Aorta (tissue), 5 donors: ENCODE data around the gene TMPRSS9. TPM values are rescaled to one million over a fixed set of nuclear protein-coding genes. Genes with fewer than 3 reads are reported as not detected.

Experiments
- ATAC-seq: fragments of 200-7000 bp; cut with Tn5 transposase; one replicate; pipeline ENCODE4 v1.9.1; 2022; ENCODE audit warnings: moderate library complexity; ENCODE audit not compliant: low FRiP score
- DNase-seq, 2 donors: peaks; one replicate each; pipeline ENCODE4 v3.0.0-alpha.2; 2020
- H3K27ac ChIP-seq, 2 donors: one replicate each; pipeline ENCODE4 v1.5.1; 2013; ENCODE audit warnings: low read length in 2 of 2, mild to moderate bottlenecking in 2 of 2, moderate library complexity in 2 of 2, control low read depth in 1 of 2, inconsistent platforms in 1 of 2, low read depth in 1 of 2
- H3K27me3 ChIP-seq, 2 donors: one replicate each; pipeline ENCODE4 v1.6.1; 2013; ENCODE audit warnings: control low read depth in 1 of 2, low read length in 1 of 2, mild to moderate bottlenecking in 1 of 2, moderate library complexity in 1 of 2; ENCODE audit not compliant: insufficient read depth in 2 of 2, control insufficient read depth in 1 of 2
- H3K36me3 ChIP-seq, 2 donors: one replicate each; pipeline ENCODE4 v1.6.1; 2013; ENCODE audit warnings: control low read depth in 1 of 2, low read length in 1 of 2, mild to moderate bottlenecking in 1 of 2; ENCODE audit not compliant: insufficient read depth in 2 of 2, control insufficient read depth in 1 of 2
- H3K4me1 ChIP-seq, 2 donors: one replicate each; pipeline ENCODE4 v1.6.1; 2013; ENCODE audit warnings: low read length in 2 of 2, control low read depth in 1 of 2, mild to moderate bottlenecking in 1 of 2, moderate library complexity in 1 of 2; ENCODE audit not compliant: insufficient read depth in 2 of 2, control insufficient read depth in 1 of 2
- H3K4me3 ChIP-seq, 2 donors: one replicate each; pipeline ENCODE4 v1.5.1; 2013; ENCODE audit warnings: low read length in 2 of 2, control low read depth in 1 of 2, mild to moderate bottlenecking in 1 of 2
- H3K9me3 ChIP-seq: one replicate; pipeline ENCODE4 v1.6.1; 2013; ENCODE audit warnings: mild to moderate bottlenecking, low read length; ENCODE audit not compliant: control insufficient read depth
- WGBS, 2 donors: extraction: QIAGEN DNeasy Blood & Tissue Kit; methylation state at CpG; one replicate each; pipeline ENCODE4 v1.1.7; 2013; 5-methylcytosine and 5-hydroxymethylcytosine counted together
- intact Hi-C, 2 donors: fragments of 100-400 bp; cut with DNase I; formaldehyde crosslinking; loops; one replicate each; pipeline versions ENCODE4 v1.14.2 to v1.15.0; 2022
- polyA plus RNA-seq, 2 donors: library from polyadenylated mRNA; stranded (reverse); fragments of 200-250 nt; gene quantifications; one replicate each; pipeline ENCODE4 v1.2.3, GENCODE V29; 2013
- total RNA-seq, 2 donors: library from RNA; stranded (reverse); fragmentation: NEBNext Ultra II Directional; extraction: Animal tissue kit (Norgen Biotek cat#: 25700); gene quantifications; one replicate each; pipeline ENCODE4 v1.2.1, GENCODE V29; 2021
- donor health status: healthy with polysubstance abuse.
- donor health status: Bipolar disorder and iron deficiency.
- donor health status: DM: no; HTN: no; CAD: no.
- donor health status: DM: no; HTN: no; CAD: no.
- donor health status: DM: yes; HTN: yes; CAD: no.

The TMPRSS9 gene
- total and polyA plus RNA-seq, 4 donors = 0.23 to 0.27 TPM; not detected in 2

GRCh38 chr19:2319551-2319950 is 40.5 kb upstream of the TMPRSS9 start:
- intact Hi-C loops = no loop called here
- no peak for DNase-seq
- H3K27ac ChIP-seq = no peak overlapping the region
- ATAC-seq = no peak
- no peak overlapping the region for H3K4me3 ChIP-seq
- H3K27me3 ChIP-seq = no peaks in the 10 kb centered on the region
- H3K4me1 ChIP-seq = no peaks in the 10 kb centered on the region
- peaks cover 3% of the 10 kb centered on the region for H3K9me3 ChIP-seq
- WGBS, 2 donors = 92 to 93% methylated on average over 20 of the region's 20 CpGs
- H3K36me3 ChIP-seq = no peaks in the 10 kb centered on the region

- 81% methylated on average over 12 of the region's 12 CpGs for WGBS, 2 donors
- intact Hi-C loops = no loop called here
These were observed 40.0 kb upstream of the TMPRSS9 start for GRCh38 chr19:2320049-2320448.

GRCh38 chr19:2320939-2321338 is 39.1 kb upstream of the TMPRSS9 start:
- DNase-seq (no peak), ATAC-seq (no peak)
- WGBS, 2 donors = 92 to 94% methylated on average over 10 to 12 of the region's 12 CpGs
- no peaks in the 10 kb centered on the region for H3K27me3 ChIP-seq
- H3K9me3 ChIP-seq = no peaks in the 10 kb centered on the region
- intact Hi-C loops = no loop called here
- H3K4me3 ChIP-seq = no peak overlapping the region
- H3K4me1 ChIP-seq = no peaks in the 10 kb centered on the region
- no peaks in the 10 kb centered on the region for H3K36me3 ChIP-seq
- no peak overlapping the region for H3K27ac ChIP-seq

More at GRCh38 chr19:2320049-2320448, 40.0 kb upstream of the TMPRSS9 start:
- Histone ChIP-seq H3K4me3 (no peak overlapping the region), H3K27me3 (no peaks in the 10 kb centered on the region), H3K36me3 (no peaks in the 10 kb centered on the region), H3K9me3 (peaks cover 3% of the 10 kb centered on the region), H3K4me1 (no peaks in the 10 kb centered on the region), H3K27ac (no peak overlapping the region)
- DNase-seq = no peak
- ATAC-seq = no peak

- no peak overlapping the region for H3K4me3 ChIP-seq
- H3K9me3 ChIP-seq = no peaks in the 10 kb centered on the region
- H3K27me3 ChIP-seq = no peaks in the 10 kb centered on the region
- 87 to 90% methylated on average over 38 to 39 of the region's 39 CpGs for WGBS, 2 donors
- ATAC-seq (no peak), DNase-seq (no peak)
- H3K36me3 ChIP-seq = no peaks in the 10 kb centered on the region
- intact Hi-C loops = no loop called here
- H3K4me1 ChIP-seq = no peaks in the 10 kb centered on the region
- no peak overlapping the region for H3K27ac ChIP-seq
These were observed 38.3 kb upstream of the TMPRSS9 start for GRCh38 chr19:2321565-2322283.

GRCh38 chr19:2323707-2324106 is 36.4 kb upstream of the TMPRSS9 start:
- no peak for DNase-seq
- no peaks in the 10 kb centered on the region for H3K9me3 ChIP-seq
- intact Hi-C loops = no loop called here
- no peaks in the 10 kb centered on the region for H3K27me3 ChIP-seq
- H3K4me1 ChIP-seq = no peaks in the 10 kb centered on the region
- H3K36me3 ChIP-seq = no peaks in the 10 kb centered on the region
- WGBS, 2 donors = 91 to 93% methylated on average over 19 of the region's 19 CpGs
- no peak overlapping the region for H3K27ac ChIP-seq
- H3K4me3 ChIP-seq = no peak overlapping the region
- no peak for ATAC-seq

- no peaks in the 10 kb centered on the region for H3K36me3 ChIP-seq
- DNase-seq = no peak
- no peaks in the 10 kb centered on the region for H3K27me3 ChIP-seq
- no peaks in the 10 kb centered on the region for H3K9me3 ChIP-seq
- intact Hi-C loops = no loop called here
- ATAC-seq = no peak
- no peak overlapping the region for H3K4me3 ChIP-seq
- 86 to 88% methylated on average over 34 of the region's 34 CpGs for WGBS, 2 donors
- no peaks in the 10 kb centered on the region for H3K4me1 ChIP-seq
- H3K27ac ChIP-seq = no peak overlapping the region
These were observed 35.7 kb upstream of the TMPRSS9 start for GRCh38 chr19:2324220-2324948.

- Histone ChIP-seq H3K36me3 (no peaks in the 10 kb centered on the region), H3K4me3 (no peak overlapping the region), H3K27ac (no peak overlapping the region), H3K4me1 (no peaks in the 10 kb centered on the region), H3K27me3 (no peaks in the 10 kb centered on the region), H3K9me3 (no peaks in the 10 kb centered on the region)
- WGBS, 2 donors = 82% methylated on average over 29 of the region's 29 CpGs
- intact Hi-C loops = loop anchor here in 1 of 2 donors (5.0 kb wide), 1 partner anchor 58 kb away; no protein-coding TSS in a partner anchor
- ATAC-seq = no peak
- no peak for DNase-seq
These were observed 34.6 kb upstream of the TMPRSS9 start for GRCh38 chr19:2325281-2326046.

GRCh38 chr19:2326699-2327360 is 33.2 kb upstream of the TMPRSS9 start:
- H3K27ac ChIP-seq = no peak overlapping the region
- H3K36me3 ChIP-seq = no peaks in the 10 kb centered on the region
- H3K4me1 ChIP-seq = no peaks in the 10 kb centered on the region
- no peak overlapping the region for H3K4me3 ChIP-seq
- 85 to 89% methylated on average over 16 of the region's 16 CpGs for WGBS, 2 donors
- intact Hi-C loops = loop anchor here in 1 of 2 donors (5.0 kb wide), 1 partner anchor 60 kb away; no protein-coding TSS in a partner anchor
- DNase-seq = no peak
- H3K27me3 ChIP-seq = no peaks in the 10 kb centered on the region
- ATAC-seq = no peak
- H3K9me3 ChIP-seq = no peaks in the 10 kb centered on the region
